GM21528 (cell line): ENCODE results near the gene RAP2B.
"Not testable (repeated sequence)": the region's sequence is repeated elsewhere in the genome, so short reads cannot be mapped to it uniquely, and the experiment has no call there.

Experiments used
- ATAC-seq: cut with Tn5 transposase; IDR thresholded peaks from one replicate; pipeline ENCODE4 v1.9.1; 2021; ENCODE audit warnings: mild to moderate bottlenecking, moderate library complexity; ENCODE audit not compliant: unreplicated experiment, low FRiP score

RAP2B gene

GRCh38 chr3:153190923-153191322, 28.9 kb downstream of the RAP2B start:
- no peak for ATAC-seq

DNA sequence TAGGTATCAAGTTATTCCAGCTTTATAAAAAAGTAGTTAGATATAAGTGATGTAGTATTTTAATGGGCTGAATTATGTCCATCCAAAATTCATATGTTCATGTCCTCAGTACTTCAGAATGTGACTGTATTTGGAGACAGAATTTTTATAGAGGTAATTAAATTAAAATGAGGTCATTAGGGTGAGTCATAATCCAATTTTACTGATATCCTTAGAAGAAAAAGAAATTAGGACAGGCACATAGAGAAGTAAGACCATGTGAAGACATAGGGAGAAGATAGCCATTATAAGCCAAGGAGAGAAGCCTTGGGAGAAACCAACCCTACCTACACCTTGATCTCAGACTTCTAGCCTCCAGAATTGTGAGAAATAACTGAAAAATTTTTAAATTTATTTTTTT, 30.3 kb downstream of the RAP2B start:
- ATAC-seq = no peak

GRCh38 chr3:153193786-153194476, 31.9 kb downstream of the RAP2B start:
- not testable (repeated sequence) for ATAC-seq

DNA sequence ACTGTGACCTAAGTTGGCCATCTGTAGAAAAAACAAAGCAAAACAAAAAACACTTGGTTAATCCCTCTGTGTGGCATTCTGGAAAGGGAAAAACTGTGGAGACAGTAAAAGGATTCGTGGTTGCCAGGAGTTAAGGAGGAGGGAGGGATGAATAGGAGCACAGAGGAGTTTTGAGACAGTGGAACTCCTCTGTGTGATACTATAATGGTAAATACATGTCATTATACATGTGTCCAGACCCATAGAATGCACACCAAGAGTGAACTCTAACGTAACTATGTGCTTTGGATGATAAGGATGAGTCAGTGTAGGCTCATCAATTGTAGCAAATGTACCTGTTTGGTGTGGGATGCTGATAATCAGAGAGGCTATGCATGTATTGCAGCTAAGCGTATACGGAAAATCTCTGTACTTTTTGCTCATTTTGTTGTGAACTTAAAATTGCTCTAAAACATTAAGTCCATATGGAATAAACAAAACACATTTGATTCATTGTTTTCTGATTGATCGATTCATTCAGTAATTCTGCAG, 33.4 kb downstream of the RAP2B start:
- ATAC-seq = no peak

DNA sequence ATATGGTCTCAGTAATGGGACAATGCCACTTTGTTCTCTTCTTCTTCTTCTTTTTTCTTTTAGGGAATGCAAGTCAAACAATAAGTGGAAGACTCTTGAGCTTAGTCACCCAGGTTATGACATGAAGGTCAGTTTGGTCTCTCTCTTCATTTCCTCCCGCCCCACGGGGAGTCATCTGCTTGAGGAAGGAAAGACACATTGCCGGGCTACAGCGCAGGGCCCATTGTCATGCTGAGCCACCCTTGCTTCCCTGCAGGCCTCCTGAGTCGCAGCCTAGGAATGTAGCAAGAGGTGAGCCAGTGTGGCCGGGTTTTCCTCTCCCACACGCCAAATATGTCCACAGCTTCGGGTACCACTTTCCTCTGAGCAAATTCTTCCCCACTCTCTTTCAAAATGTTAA, 47.6 kb downstream of the RAP2B start:
- ATAC-seq = no peak

GRCh38 chr3:153210146-153210545, 48.1 kb downstream of the RAP2B start:
- ATAC-seq = no peak

DNA sequence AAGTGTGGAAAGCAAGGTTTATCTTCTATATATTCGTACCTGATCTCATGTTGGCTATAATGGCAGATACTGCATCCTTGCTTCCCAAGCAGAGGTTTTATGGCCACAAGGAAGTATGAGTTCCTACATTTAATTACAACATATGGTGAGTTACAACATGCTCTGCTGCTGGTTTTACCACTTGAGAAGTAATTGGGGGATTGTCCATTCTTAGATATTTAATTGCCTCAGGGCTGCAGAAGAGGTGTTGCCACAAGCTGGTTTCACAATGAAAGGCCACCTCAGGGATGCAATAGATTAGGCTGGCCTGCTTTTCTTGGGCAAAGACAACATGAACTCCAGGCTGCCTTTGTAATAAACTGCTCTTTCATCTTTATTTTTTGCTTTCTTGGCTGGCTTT, 48.6 kb downstream of the RAP2B start:
- ATAC-seq = no peak

- ATAC-seq = no peak
Measured at GRCh38 chr3:153215497-153215896, 53.5 kb downstream of the RAP2B start.

GRCh38 chr3:153215966-153216365, 53.9 kb downstream of the RAP2B start:
- no peak for ATAC-seq

- ATAC-seq = no peak
Measured at GRCh38 chr3:153216928-153217327, 54.9 kb downstream of the RAP2B start.

- ATAC-seq = no peak
Measured at GRCh38 chr3:153219146-153219545, 57.1 kb downstream of the RAP2B start.
